Neuronal stem cell (in vitro differentiated cells): ENCODE results near the gene RHOV. TPM values are rescaled to one million over a fixed set of nuclear protein-coding genes. Genes with fewer than 3 reads are reported as not detected.

ENCODE experiments used
- DNase-seq: peaks from one replicate; pipeline ENCODE4 v3.0.0-alpha.2; 2013; ENCODE audit warnings: low spot score
- H2AFZ ChIP-seq: one replicate; pipeline ENCODE4 v1.6.1; 2013; ENCODE audit warnings: mild to moderate bottlenecking, low read length, inconsistent platforms
- H2AK5ac ChIP-seq: 2 replicates; pipeline ENCODE4 v1.6.1; 2013; ENCODE audit warnings: low read depth, mild to moderate bottlenecking, inconsistent platforms, low read length, moderate library complexity, mixed read lengths
- H2BK120ac ChIP-seq: 2 replicates; pipeline ENCODE4 v1.6.1; 2013; ENCODE audit warnings: low read depth, mild to moderate bottlenecking, inconsistent platforms, low read length, moderate library complexity, mixed read lengths
- H2BK12ac ChIP-seq: one replicate; pipeline ENCODE4 v1.6.1; 2013; ENCODE audit warnings: low read length, inconsistent platforms
- H2BK15ac ChIP-seq: 2 replicates; pipeline ENCODE4 v1.6.1; 2013; ENCODE audit warnings: mild to moderate bottlenecking, low read length, inconsistent platforms, mixed read lengths
- H2BK5ac ChIP-seq: one replicate; pipeline ENCODE4 v1.6.1; 2013; ENCODE audit warnings: inconsistent platforms, mild to moderate bottlenecking, low read length, moderate library complexity
- H3K14ac ChIP-seq: one replicate; pipeline ENCODE4 v1.6.1; 2013; ENCODE audit warnings: low read length, inconsistent platforms
- H3K18ac ChIP-seq: 2 replicates; pipeline ENCODE4 v1.6.1; 2013; ENCODE audit warnings: low read length, inconsistent platforms
- H3K23ac ChIP-seq: 2 replicates; pipeline ENCODE4 v1.6.1; 2013; ENCODE audit warnings: low read depth, mild to moderate bottlenecking, mixed read lengths, low read length, inconsistent platforms; ENCODE audit not compliant: poor library complexity
- H3K27ac ChIP-seq: replicated peaks from 3 replicates; pipeline ENCODE4 v1.5.1; 2013; ENCODE audit warnings: low read length, inconsistent platforms
- H3K27me3 ChIP-seq, 3 experiments: 2 replicates each; pipeline ENCODE4 v1.6.1; 2013; ENCODE audit warnings: low read length in 3 of 3, mild to moderate bottlenecking in 2 of 3, inconsistent platforms in 1 of 3, low read depth in 1 of 3, mixed read lengths in 1 of 3, moderate library complexity in 1 of 3; ENCODE audit not compliant: control insufficient read depth in 3 of 3, insufficient read depth in 3 of 3
- H3K36me3 ChIP-seq, 2 donors: replicated peaks in 1 of 2; 2 replicates each; pipeline ENCODE4 v1.6.1; 2013; ENCODE audit warnings: low read length in 2 of 2; ENCODE audit not compliant: control insufficient read depth in 2 of 2, insufficient read depth in 2 of 2
- H3K4ac ChIP-seq: 2 replicates; pipeline ENCODE4 v1.6.1; 2013; ENCODE audit warnings: inconsistent platforms, mild to moderate bottlenecking, low read length, moderate library complexity
- H3K4me1 ChIP-seq, 2 donors: 1 replicate in 1 of 2; 2 replicates in 1 of 2; pipeline ENCODE4 v1.6.1; 2013; ENCODE audit warnings: low read length in 2 of 2, low read depth in 1 of 2; ENCODE audit not compliant: control insufficient read depth in 2 of 2, insufficient read depth in 1 of 2
- H3K4me2 ChIP-seq: one replicate; pipeline ENCODE4 v1.6.1; 2013; ENCODE audit warnings: mild to moderate bottlenecking, low read length, inconsistent platforms; ENCODE audit not compliant: insufficient read depth, poor library complexity, severe bottlenecking
- H3K4me3 ChIP-seq, 2 donors: 2 replicates each; pipeline ENCODE4 v1.5.1; 2013; ENCODE audit warnings: low read length in 2 of 2, mild to moderate bottlenecking in 2 of 2, inconsistent platforms in 1 of 2, moderate library complexity in 1 of 2
- H3K79me1 ChIP-seq: one replicate; pipeline ENCODE4 v1.6.1; 2013; ENCODE audit warnings: low read depth, mild to moderate bottlenecking, inconsistent platforms, low read length, moderate library complexity
- H3K9ac ChIP-seq: one replicate; pipeline ENCODE4 v1.6.1; 2013; ENCODE audit warnings: mild to moderate bottlenecking, low read depth, low read length, inconsistent platforms; ENCODE audit not compliant: poor library complexity
- H3K9me3 ChIP-seq, 2 donors: replicated peaks in 1 of 2; 2 replicates each; pipeline versions ENCODE3 to v1.6.1; 2013; ENCODE audit warnings: low read length in 2 of 2, mild to moderate bottlenecking in 2 of 2, inconsistent platforms in 1 of 2, low read depth in 1 of 2, mixed read lengths in 1 of 2, moderate library complexity in 1 of 2; ENCODE audit not compliant: control insufficient read depth in 2 of 2, insufficient read depth in 1 of 2
- H4K8ac ChIP-seq: one replicate; pipeline ENCODE4 v1.6.1; 2013; ENCODE audit warnings: low read depth, mild to moderate bottlenecking, inconsistent platforms, low read length, moderate library complexity
- H4K91ac ChIP-seq: one replicate; pipeline ENCODE4 v1.6.1; 2013; ENCODE audit warnings: low read length, low read depth, mild to moderate bottlenecking, inconsistent platforms; ENCODE audit not compliant: poor library complexity
- WGBS, 2 donors: extraction: QIAGEN DNeasy Blood & Tissue Kit; methylation state at CpG; one replicate each; pipeline ENCODE4 v1.1.7; 2013; ENCODE audit warnings: missing lambda C conversion rate in 2 of 2, mixed read lengths in 1 of 2; ENCODE audit not compliant: insufficient read length in 2 of 2, insufficient replicate concordance in 1 of 2; ENCODE audit errors: extremely low coverage in 2 of 2; 5-methylcytosine and 5-hydroxymethylcytosine counted together
- small RNA-seq: library from polyadenylated mRNA; stranded (forward); fragments of <200 nt; extraction: miRNeasy Mini kit (QIAGEN cat#:217004); gene quantifications from one replicate; pipeline ENCODE3, GENCODE V24; 2013; ENCODE audit not compliant: insufficient read depth

RHOV gene

DNA sequence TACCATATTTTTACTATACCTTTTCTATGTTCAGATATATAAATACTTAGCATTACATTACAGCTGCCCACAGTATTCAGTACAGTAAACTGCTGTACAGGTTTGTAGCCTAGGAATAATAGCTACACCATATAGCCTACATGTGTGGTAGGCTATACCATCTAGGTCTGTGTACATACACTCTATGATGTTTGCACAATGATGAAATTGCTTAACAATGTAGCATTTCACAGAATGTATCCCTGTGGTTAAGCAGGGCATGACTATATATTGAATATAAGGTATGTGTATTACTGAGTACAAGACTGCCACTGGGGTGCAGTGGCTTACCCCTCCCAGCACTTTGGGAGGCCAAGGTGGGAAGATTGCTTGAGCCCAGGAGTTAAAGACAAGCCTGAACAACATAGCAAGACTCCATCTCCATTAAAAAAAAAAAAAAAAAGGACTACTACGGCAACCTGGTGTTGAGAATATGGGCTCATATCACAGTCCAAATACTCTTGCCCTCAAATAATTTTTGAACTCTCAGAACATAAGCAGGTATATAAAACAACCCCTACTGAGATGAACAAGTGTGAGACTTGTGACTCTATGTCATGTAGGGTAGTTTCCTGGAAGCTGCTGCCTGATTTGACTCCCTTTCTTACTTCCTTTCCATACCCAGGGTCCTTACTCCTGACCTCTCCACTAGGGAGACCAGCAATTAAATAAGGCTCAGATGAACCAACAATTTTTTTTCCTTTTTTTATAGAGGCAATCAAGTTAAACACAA lies 50.3 kb downstream of the RHOV start:
- DNase-seq = no peak
- H3K79me1 ChIP-seq = no peaks in the 10 kb centered on the region
- H2BK5ac ChIP-seq = no peak overlapping the region
- no peak overlapping the region for H2BK15ac ChIP-seq
- no peak overlapping the region for H3K23ac ChIP-seq
- no peak overlapping the region for H3K27ac ChIP-seq
- no peaks in the 10 kb centered on the region for H3K27me3 ChIP-seq
- H3K14ac ChIP-seq = no peak overlapping the region
- no peak overlapping the region for H2BK12ac ChIP-seq
- no peaks in the 10 kb centered on the region for H3K4me1 ChIP-seq
- H2AK5ac ChIP-seq = no peak overlapping the region
- H3K36me3 ChIP-seq = no peaks in the 10 kb centered on the region
- no peak overlapping the region for H2AFZ ChIP-seq
- H4K8ac ChIP-seq = no peak overlapping the region
- H3K9me3 ChIP-seq = no peaks in the 10 kb centered on the region
- no peak overlapping the region for H3K4ac ChIP-seq
- H3K4me3 ChIP-seq = no peak overlapping the region
- H3K18ac ChIP-seq = no peak overlapping the region
- H3K4me2 ChIP-seq = no peak overlapping the region
- no peak overlapping the region for H4K91ac ChIP-seq
- WGBS, 2 donors = no CpG with 5 or more reads among the region's 1 CpG
- H3K9ac ChIP-seq = no peak overlapping the region
- no peak overlapping the region for H2BK120ac ChIP-seq

Small RNA genes lying within 50 kb of the gene (small RNA-seq; reads per million reads assigned to genes)
- not detected for gene AC025166.1
